Measurements from ENCODE around the gene ZNF547. TPM values are rescaled to one million over a fixed set of nuclear protein-coding genes. Genes with fewer than 3 reads are reported as not detected.

The ZNF547 gene
- 1.0 TPM for total RNA-seq

GRCh38 chr19:57362997-57363687 is at the start of gene ZNF547, which contains the start of gene TRAPPC2B:
Gene ZNF547, plus strand, starts transcription at chr19:57363551. Its CDS starts 5,005 bp downstream, at chr19:57368556.
Gene TRAPPC2B, plus strand, starts transcription at chr19:57363551. Its CDS starts 1,283 bp downstream, at chr19:57364834.
- Histone ChIP-seq H3K27me3 (ENCODE audit: insufficient read depth, low read length) (no peaks in the 10 kb centered on the region), H3K9me3 (ENCODE audit: low read depth, low read length) (peaks cover 15% of the 10 kb centered on the region), H3K4me3 (ENCODE audit: low read length) (peak within 1 kb of the TSS; percentile 51), H3K4me1 (ENCODE audit: insufficient read depth, low read length) (peaks cover 14% of the 10 kb centered on the region)

GRCh38 chr19:57314146-57314545 is 49.2 kb upstream of the ZNF547 start:
- no peaks in the 10 kb centered on the region for H3K9me3 ChIP-seq (ENCODE audit: low read depth, low read length)
- H3K4me1 ChIP-seq (ENCODE audit: insufficient read depth, low read length) = no peaks in the 10 kb centered on the region
- H3K4me3 ChIP-seq (ENCODE audit: low read length) = no peak overlapping the region
- peaks cover 43% of the 10 kb centered on the region for H3K27me3 ChIP-seq (ENCODE audit: insufficient read depth, low read length)

- peaks cover 43% of the 10 kb centered on the region for H3K27me3 ChIP-seq (ENCODE audit: insufficient read depth, low read length)
- H3K4me1 ChIP-seq (ENCODE audit: insufficient read depth, low read length) = peaks cover 22% of the 10 kb centered on the region
- no peaks in the 10 kb centered on the region for H3K9me3 ChIP-seq (ENCODE audit: low read depth, low read length)
- no peak overlapping the region for H3K4me3 ChIP-seq (ENCODE audit: low read length)
Measured at GRCh38 chr19:57317503-57317902, 45.8 kb upstream of the ZNF547 start.

- H3K4me1 ChIP-seq (ENCODE audit: insufficient read depth, low read length) = peaks cover 22% of the 10 kb centered on the region
- H3K4me3 ChIP-seq (ENCODE audit: low read length) = peak overlapping the region; percentile 74
- H3K9me3 ChIP-seq (ENCODE audit: low read depth, low read length) = no peaks in the 10 kb centered on the region
- H3K27me3 ChIP-seq (ENCODE audit: insufficient read depth, low read length) = peaks cover 41% of the 10 kb centered on the region
Measured at GRCh38 chr19:57319869-57320179, 43.5 kb upstream of the ZNF547 start.

GRCh38 chr19:57320180-57321084 is 42.9 kb upstream of the ZNF547 start, which contains the start of gene ZNF543:
Gene ZNF543, plus strand, starts transcription at chr19:57320472. Its CDS starts 382 bp downstream, at chr19:57320854.
- peaks cover 35% of the 10 kb centered on the region for H3K27me3 ChIP-seq (ENCODE audit: insufficient read depth, low read length)
- H3K4me1 ChIP-seq (ENCODE audit: insufficient read depth, low read length) = peaks cover 22% of the 10 kb centered on the region
- no peaks in the 10 kb centered on the region for H3K9me3 ChIP-seq (ENCODE audit: low read depth, low read length)
- peak within 1 kb of the TSS; percentile 74 for H3K4me3 ChIP-seq (ENCODE audit: low read length)

- H3K4me1 ChIP-seq (ENCODE audit: insufficient read depth, low read length) = peaks cover 22% of the 10 kb centered on the region
- H3K27me3 ChIP-seq (ENCODE audit: insufficient read depth, low read length) = peaks cover 28% of the 10 kb centered on the region
- peak overlapping the region; percentile 74 for H3K4me3 ChIP-seq (ENCODE audit: low read length)
- H3K9me3 ChIP-seq (ENCODE audit: low read depth, low read length) = no peaks in the 10 kb centered on the region
Measured at GRCh38 chr19:57321116-57321515, 42.2 kb upstream of the ZNF547 start.

GRCh38 chr19:57321751-57322150 is 41.6 kb upstream of the ZNF547 start:
- Histone ChIP-seq H3K27me3 (ENCODE audit: insufficient read depth, low read length) (peaks cover 22% of the 10 kb centered on the region), H3K4me1 (ENCODE audit: insufficient read depth, low read length) (peaks cover 22% of the 10 kb centered on the region), H3K4me3 (ENCODE audit: low read length) (no peak overlapping the region), H3K9me3 (ENCODE audit: low read depth, low read length) (no peaks in the 10 kb centered on the region)

- Histone ChIP-seq H3K4me3 (ENCODE audit: low read length) (no peak overlapping the region), H3K4me1 (ENCODE audit: insufficient read depth, low read length) (peaks cover 18% of the 10 kb centered on the region), H3K27me3 (ENCODE audit: insufficient read depth, low read length) (no peaks in the 10 kb centered on the region), H3K9me3 (ENCODE audit: low read depth, low read length) (peaks cover 18% of the 10 kb centered on the region)
Measured at GRCh38 chr19:57324992-57325391, 38.4 kb upstream of the ZNF547 start.

- H3K27me3 ChIP-seq (ENCODE audit: insufficient read depth, low read length) = no peaks in the 10 kb centered on the region
- no peaks in the 10 kb centered on the region for H3K4me1 ChIP-seq (ENCODE audit: insufficient read depth, low read length)
- H3K4me3 ChIP-seq (ENCODE audit: low read length) = no peak overlapping the region
- peaks cover 25% of the 10 kb centered on the region for H3K9me3 ChIP-seq (ENCODE audit: low read depth, low read length)
Measured at GRCh38 chr19:57327993-57328392, 35.4 kb upstream of the ZNF547 start.

- peaks cover 10% of the 10 kb centered on the region for H3K9me3 ChIP-seq (ENCODE audit: low read depth, low read length)
- H3K4me1 ChIP-seq (ENCODE audit: insufficient read depth, low read length) = no peaks in the 10 kb centered on the region
- no peak overlapping the region for H3K4me3 ChIP-seq (ENCODE audit: low read length)
- no peaks in the 10 kb centered on the region for H3K27me3 ChIP-seq (ENCODE audit: insufficient read depth, low read length)
Measured at GRCh38 chr19:57334191-57334590, 29.2 kb upstream of the ZNF547 start.

- Histone ChIP-seq H3K9me3 (ENCODE audit: low read depth, low read length) (no peaks in the 10 kb centered on the region), H3K4me3 (ENCODE audit: low read length) (no peak overlapping the region), H3K27me3 (ENCODE audit: insufficient read depth, low read length) (no peaks in the 10 kb centered on the region), H3K4me1 (ENCODE audit: insufficient read depth, low read length) (no peaks in the 10 kb centered on the region)
Measured at GRCh38 chr19:57338877-57339276, 24.5 kb upstream of the ZNF547 start.

GRCh38 chr19:57342582-57342981 is 20.8 kb upstream of the ZNF547 start:
- Histone ChIP-seq H3K27me3 (ENCODE audit: insufficient read depth, low read length) (peaks cover 6% of the 10 kb centered on the region), H3K4me1 (ENCODE audit: insufficient read depth, low read length) (no peaks in the 10 kb centered on the region), H3K9me3 (ENCODE audit: low read depth, low read length) (no peaks in the 10 kb centered on the region)

GRCh38 chr19:57348136-57348535 is 15.2 kb upstream of the ZNF547 start:
- Histone ChIP-seq H3K9me3 (ENCODE audit: low read depth, low read length) (no peaks in the 10 kb centered on the region), H3K4me3 (ENCODE audit: low read length) (no peak overlapping the region), H3K4me1 (ENCODE audit: insufficient read depth, low read length) (peaks cover 16% of the 10 kb centered on the region), H3K27me3 (ENCODE audit: insufficient read depth, low read length) (peaks cover 6% of the 10 kb centered on the region)

More at GRCh38 chr19:57342582-57342981, 20.8 kb upstream of the ZNF547 start:
- H3K4me3 ChIP-seq (ENCODE audit: low read length) = no peak overlapping the region

- Histone ChIP-seq H3K27me3 (ENCODE audit: insufficient read depth, low read length) (peaks cover 3% of the 10 kb centered on the region), H3K4me1 (ENCODE audit: insufficient read depth, low read length) (peaks cover 16% of the 10 kb centered on the region), H3K9me3 (ENCODE audit: low read depth, low read length) (peaks cover 8% of the 10 kb centered on the region), H3K4me3 (ENCODE audit: low read length) (peak within 1 kb of the TSS; percentile 69)
Measured at GRCh38 chr19:57350877-57351805, 12.2 kb upstream of the ZNF547 start, which contains the start of gene ZNF304. Gene ZNF304, plus strand, starts transcription at chr19:57351271. Its CDS starts 394 bp downstream, at chr19:57351665.

Data from mononuclear cell (primary cell).